ENCODE measurements around the gene ARTN.

- TF ChIP-seq CTCF (IDR thresholded peaks at IDR 0.05; ENCODE audit: low read length) (no peak), EZH2 (IDR thresholded peaks at IDR 0.05; ENCODE audit: borderline replicate concordance, low read length) (no peak)
Measured at GRCh38 chr1:43981135-43981491, 47.5 kb downstream of the ARTN start.
